MM.1S (cell line): ENCODE measurements around the gene GNAQ.

ENCODE experiments used
- DNase-seq: peaks from one replicate; pipeline ENCODE4 v3.0.0-alpha.2; 2015
- H2AFZ ChIP-seq: fragments of 300-600 bp; sonication (generic); 2 replicates; pipeline ENCODE4 v1.6.0; 2016; ENCODE audit warnings: antibody characterized with exemption, low read length
- H3F3A ChIP-seq: fragments of 300-600 bp; sonication (generic); 2 replicates; pipeline ENCODE4 v1.6.1; 2016; ENCODE audit warnings: mild to moderate bottlenecking, antibody characterized with exemption, low read length, moderate library complexity, mixed read lengths; ENCODE audit not compliant: insufficient read depth
- H3K27ac ChIP-seq: fragments of 300-600 bp; sonication (generic); 2 replicates; pipeline ENCODE4 v1.5.1; 2016; ENCODE audit warnings: mild to moderate bottlenecking, low read length
- H3K27me3 ChIP-seq: fragments of 300-600 bp; sonication (generic); replicated peaks from 2 replicates; pipeline ENCODE4 v1.6.0; 2016; ENCODE audit warnings: low read length; ENCODE audit not compliant: insufficient read depth
- H3K36me3 ChIP-seq: fragments of 300-600 bp; sonication (generic); replicated peaks from 2 replicates; pipeline ENCODE4 v1.6.1; 2016; ENCODE audit warnings: mild to moderate bottlenecking, low read length, mixed read lengths; ENCODE audit not compliant: insufficient read depth
- H3K4me1 ChIP-seq: fragments of 300-600 bp; sonication (generic); 2 replicates; pipeline ENCODE4 v1.6.1; 2016; ENCODE audit warnings: low read length, mixed read lengths
- H3K4me2 ChIP-seq: fragments of 300-600 bp; sonication (generic); 2 replicates; pipeline ENCODE4 v1.6.0; 2016; ENCODE audit warnings: low read depth, low read length
- H3K4me3 ChIP-seq: fragments of 300-600 bp; sonication (generic); 2 replicates; pipeline ENCODE4 v1.5.1; 2016; ENCODE audit warnings: low read length, mixed read lengths
- H3K79me2 ChIP-seq: fragments of 300-600 bp; sonication (generic); 2 replicates; pipeline ENCODE4 v1.6.1; 2016; ENCODE audit warnings: mixed run types, low read length, mixed read lengths
- H3K9ac ChIP-seq: fragments of 300-600 bp; sonication (generic); 2 replicates; pipeline ENCODE4 v1.6.1; 2016; ENCODE audit warnings: low read length, mixed read lengths
- H3K9me2 ChIP-seq: fragments of 300-600 bp; sonication (generic); replicated peaks from 2 replicates; pipeline ENCODE4 v1.6.1; 2016; ENCODE audit warnings: mild to moderate bottlenecking, low read length, mixed read lengths; ENCODE audit not compliant: insufficient read depth
- H3K9me3 ChIP-seq: fragments of 300-600 bp; sonication (generic); replicated peaks from 2 replicates; pipeline ENCODE4 v1.6.1; 2016; ENCODE audit warnings: mild to moderate bottlenecking, low read length, mixed read lengths; ENCODE audit not compliant: insufficient read depth
- H4K20me1 ChIP-seq: fragments of 300-600 bp; sonication (generic); 2 replicates; pipeline ENCODE4 v1.6.1; 2016; ENCODE audit warnings: mild to moderate bottlenecking, low read length, moderate library complexity, mixed read lengths; ENCODE audit not compliant: insufficient read depth
- EZH2 ChIP-seq: fragments of 300-600 bp; sonication (generic); optimal IDR thresholded peaks from 2 replicates; pipeline ENCODE3; 2017; ENCODE audit warnings: low read depth, mild to moderate bottlenecking, antibody characterized with exemption, low read length, mixed read lengths
- EZH2phosphoT487 ChIP-seq: fragments of 300-600 bp; sonication (generic); IDR thresholded peaks from 2 replicates; pipeline ENCODE4 v1.6.1; 2018; ENCODE audit warnings: antibody characterized with exemption, low read length
- TF ChIP-seq, protein P1 (sequence below): fragments of 300-600 bp; sonication (generic); IDR thresholded peaks from 2 replicates; pipeline ENCODE4 v1.5.1; 2016; ENCODE audit warnings: antibody characterized with exemption, low read length, mixed read lengths

The GNAQ gene

GRCh38 chr9:78009186-78009585 lies 22.4 kb downstream of the GNAQ start:
- Histone ChIP-seq H4K20me1 (no peaks in the 10 kb centered on the region), H3K36me3 (no peaks in the 10 kb centered on the region), H3K4me1 (no peaks in the 10 kb centered on the region), H3K4me2 (no peak overlapping the region), H3K9ac (no peak overlapping the region), H3K9me3 (no peaks in the 10 kb centered on the region), H3K79me2 (0 out of 2 replicates have a peak, but pooled peaks cover 3% of the 10 kb centered on the region), H3K27ac (no peak overlapping the region), H3K27me3 (no peaks in the 10 kb centered on the region), H2AFZ (no peak overlapping the region), H3F3A (no peaks in the 10 kb centered on the region), H3K9me2 (no peaks in the 10 kb centered on the region), H3K4me3 (no peak overlapping the region)
- DNase-seq: no peak
- TF ChIP-seq EZH2 (no peak), EZH2phosphoT487 (no peak)
- TF ChIP-seq, protein P1, sequence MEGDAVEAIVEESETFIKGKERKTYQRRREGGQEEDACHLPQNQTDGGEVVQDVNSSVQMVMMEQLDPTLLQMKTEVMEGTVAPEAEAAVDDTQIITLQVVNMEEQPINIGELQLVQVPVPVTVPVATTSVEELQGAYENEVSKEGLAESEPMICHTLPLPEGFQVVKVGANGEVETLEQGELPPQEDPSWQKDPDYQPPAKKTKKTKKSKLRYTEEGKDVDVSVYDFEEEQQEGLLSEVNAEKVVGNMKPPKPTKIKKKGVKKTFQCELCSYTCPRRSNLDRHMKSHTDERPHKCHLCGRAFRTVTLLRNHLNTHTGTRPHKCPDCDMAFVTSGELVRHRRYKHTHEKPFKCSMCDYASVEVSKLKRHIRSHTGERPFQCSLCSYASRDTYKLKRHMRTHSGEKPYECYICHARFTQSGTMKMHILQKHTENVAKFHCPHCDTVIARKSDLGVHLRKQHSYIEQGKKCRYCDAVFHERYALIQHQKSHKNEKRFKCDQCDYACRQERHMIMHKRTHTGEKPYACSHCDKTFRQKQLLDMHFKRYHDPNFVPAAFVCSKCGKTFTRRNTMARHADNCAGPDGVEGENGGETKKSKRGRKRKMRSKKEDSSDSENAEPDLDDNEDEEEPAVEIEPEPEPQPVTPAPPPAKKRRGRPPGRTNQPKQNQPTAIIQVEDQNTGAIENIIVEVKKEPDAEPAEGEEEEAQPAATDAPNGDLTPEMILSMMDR: no peak

DNA sequence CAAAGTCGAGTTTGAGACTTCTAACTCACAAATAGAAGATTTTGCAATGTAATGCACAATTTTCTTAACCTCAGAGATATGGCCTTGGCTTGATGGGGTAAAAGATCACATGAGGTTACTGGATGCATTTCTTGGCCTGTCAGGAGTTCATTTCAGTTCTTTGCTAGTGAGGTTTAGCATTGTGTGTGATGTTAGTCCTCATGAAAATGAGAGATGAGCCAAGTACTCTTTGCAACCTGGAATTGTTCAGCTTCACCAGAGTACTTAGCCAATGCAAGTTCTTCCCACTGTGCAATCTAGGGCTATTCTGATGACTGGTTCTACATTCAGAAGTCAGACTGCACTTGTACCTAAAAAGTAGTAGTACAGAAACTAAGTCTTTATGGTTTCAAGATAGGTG lies 24.9 kb downstream of the GNAQ start:
- no peaks in the 10 kb centered on the region for H3K9me3 ChIP-seq
- no peaks in the 10 kb centered on the region for H3K9me2 ChIP-seq
- no peaks in the 10 kb centered on the region for H3K4me1 ChIP-seq
- H3K4me3 ChIP-seq: no peak overlapping the region
- TF ChIP-seq, protein P1: no peak
- no peak overlapping the region for H3K27ac ChIP-seq
- H3F3A ChIP-seq: no peaks in the 10 kb centered on the region
- H3K79me2 ChIP-seq: 0 out of 2 replicates have a peak, but pooled peaks cover 3% of the 10 kb centered on the region
- H3K27me3 ChIP-seq: no peaks in the 10 kb centered on the region
- no peak for DNase-seq
- H3K36me3 ChIP-seq: no peaks in the 10 kb centered on the region
- H2AFZ ChIP-seq: no peak overlapping the region
- H4K20me1 ChIP-seq: no peaks in the 10 kb centered on the region
- no peak overlapping the region for H3K4me2 ChIP-seq
- H3K9ac ChIP-seq: no peak overlapping the region

- Histone ChIP-seq H3K36me3 (no peaks in the 10 kb centered on the region), H3K9me2 (no peaks in the 10 kb centered on the region), H3K9ac (no peak overlapping the region), H3K27ac (no peak overlapping the region), H3K79me2 (0 out of 2 replicates have a peak, but pooled peaks cover 3% of the 10 kb centered on the region), H3K4me3 (no peak overlapping the region), H3K4me1 (no peaks in the 10 kb centered on the region), H3K9me3 (no peaks in the 10 kb centered on the region), H3K4me2 (no peak overlapping the region), H4K20me1 (no peaks in the 10 kb centered on the region), H2AFZ (no peak overlapping the region), H3F3A (no peaks in the 10 kb centered on the region), H3K27me3 (no peaks in the 10 kb centered on the region)
- no peak for TF ChIP-seq EZH2
- TF ChIP-seq, protein P1: no peak
- no peak for TF ChIP-seq EZH2phosphoT487
- DNase-seq: no peak
Measured at GRCh38 chr9:78005231-78006002, 26.2 kb downstream of the GNAQ start.
